ENCODE measurements around the gene STRAP.
"Not testable (repeated sequence)": the region's sequence is repeated elsewhere in the genome, so short reads cannot be mapped to it uniquely, and the experiment has no call there.

Gene STRAP

GRCh38 chr12:15874556-15875145 lies 7.5 kb upstream of the STRAP start:
- not testable (repeated sequence) for FAIRE-seq

- FAIRE-seq: no peak
These were observed 6.3 kb upstream of the STRAP start for GRCh38 chr12:15875863-15876262.

DNA sequence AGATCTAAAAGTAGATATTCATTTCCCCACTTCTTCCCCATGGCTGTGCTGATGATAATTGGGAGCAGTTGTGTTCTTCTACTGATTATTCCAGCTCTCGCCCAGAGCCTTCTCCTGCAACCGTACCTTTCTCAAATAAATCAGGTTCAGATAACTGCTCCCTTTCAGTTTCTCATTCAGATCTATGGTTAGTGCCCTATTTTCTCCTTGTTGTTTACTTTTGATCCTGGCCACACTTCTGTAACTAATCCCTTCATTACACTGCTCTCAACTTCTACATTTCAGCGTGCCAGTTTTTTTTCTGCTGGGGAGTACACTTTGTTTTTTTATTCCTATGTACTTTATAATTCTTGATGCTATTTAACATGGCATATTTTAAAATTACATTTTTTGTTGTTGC lies 2.8 kb upstream of the STRAP start:
- FAIRE-seq: no peak

GRCh38 chr12:15880721-15881120 lies 1.5 kb upstream of the STRAP start:
- FAIRE-seq: no peak

GRCh38 chr12:15883536-15883935 lies 1.3 kb downstream of the STRAP start:
- FAIRE-seq: no peak

- no peak for FAIRE-seq
These were observed 4.3 kb downstream of the STRAP start for GRCh38 chr12:15886372-15887042.

DNA sequence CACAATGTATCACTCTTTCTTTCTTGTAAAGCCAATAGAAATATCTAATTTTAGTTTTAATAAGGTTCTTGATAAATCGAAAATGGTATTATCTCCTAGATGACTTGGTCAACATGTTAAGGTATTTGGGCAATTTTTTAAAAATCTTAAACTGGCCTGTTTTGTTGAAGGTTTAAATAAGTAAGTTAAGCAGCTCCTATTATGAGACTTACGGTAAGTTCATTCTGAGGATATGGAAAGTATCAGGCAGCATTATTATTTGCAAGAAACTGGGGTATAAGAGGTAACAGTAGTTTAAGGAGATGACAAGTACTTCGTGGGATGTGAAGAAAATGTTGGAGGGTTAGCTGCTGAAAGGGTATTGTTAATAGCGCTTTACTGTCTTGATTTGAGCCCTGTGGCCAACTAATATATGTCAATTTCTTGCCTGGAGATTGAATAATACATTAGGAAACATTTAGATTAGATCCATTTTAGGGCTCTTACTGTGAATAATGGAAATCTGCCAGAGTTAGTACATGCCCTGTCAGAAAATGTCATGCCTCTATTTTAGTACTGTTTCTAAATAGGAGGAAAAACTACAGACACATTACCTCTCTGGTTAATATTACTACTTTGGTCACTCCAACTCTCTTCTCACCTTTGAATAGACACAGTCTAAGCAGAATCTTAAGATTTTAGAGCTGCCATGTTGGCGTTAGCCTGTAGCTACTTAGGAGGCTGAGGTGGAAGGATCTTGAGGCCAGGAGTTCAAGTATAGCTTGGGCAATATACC lies 5.0 kb downstream of the STRAP start:
- FAIRE-seq: no peak

DNA sequence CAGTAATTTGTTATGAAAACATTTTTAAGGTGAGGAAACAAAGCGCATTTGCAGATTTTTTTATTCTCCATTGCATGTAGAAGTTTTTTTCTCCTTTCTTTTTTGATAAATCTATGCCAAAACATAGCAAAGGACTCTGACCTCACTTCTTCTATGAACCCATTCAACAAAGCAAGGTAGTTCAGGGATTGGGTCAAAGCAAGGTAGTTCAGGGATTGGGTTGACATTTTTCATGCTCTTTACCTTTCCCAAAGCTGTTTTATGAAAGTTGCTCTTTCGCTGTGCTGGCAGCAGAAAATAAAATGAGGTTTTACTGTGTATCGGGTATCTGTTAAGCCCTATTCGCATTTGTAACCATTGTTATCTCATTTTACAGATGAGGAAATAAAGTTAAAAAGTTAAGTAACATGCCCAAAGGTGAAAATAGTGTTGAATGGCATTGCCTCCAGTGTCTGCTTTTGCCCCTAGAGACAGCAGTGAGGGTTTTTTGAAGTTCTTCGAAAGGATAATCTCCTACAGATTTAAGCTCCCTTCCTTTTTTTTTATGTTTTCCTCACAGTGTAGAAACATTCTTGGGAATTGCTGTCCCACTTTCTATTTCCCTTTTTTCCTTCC lies 10.6 kb downstream of the STRAP start:
- no peak for FAIRE-seq

GRCh38 chr12:15893260-15893659 lies 11.1 kb downstream of the STRAP start:
- peak; percentile 99 for FAIRE-seq

DNA sequence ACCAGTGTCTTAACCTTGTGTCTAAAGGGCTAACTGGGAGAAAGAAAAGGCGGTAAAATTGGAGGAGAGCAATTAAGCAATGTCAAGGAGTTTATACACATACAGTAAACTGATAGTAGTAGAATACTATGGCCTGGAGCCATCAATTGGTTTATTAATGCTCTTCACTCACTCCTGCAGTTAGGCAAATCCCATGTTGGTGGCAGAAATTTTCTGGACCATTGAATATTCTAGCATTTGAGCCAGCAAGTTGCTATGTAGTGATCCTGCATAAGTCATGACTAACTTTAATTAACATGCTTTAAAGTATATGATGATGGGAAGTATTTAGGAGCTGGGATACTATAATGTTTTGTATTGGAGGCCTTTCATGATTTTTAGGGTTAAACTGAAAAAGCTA lies 14.7 kb downstream of the STRAP start:
- no peak for FAIRE-seq

- no peak for FAIRE-seq
These were observed 15.2 kb downstream of the STRAP start for GRCh38 chr12:15897433-15897832.

DNA sequence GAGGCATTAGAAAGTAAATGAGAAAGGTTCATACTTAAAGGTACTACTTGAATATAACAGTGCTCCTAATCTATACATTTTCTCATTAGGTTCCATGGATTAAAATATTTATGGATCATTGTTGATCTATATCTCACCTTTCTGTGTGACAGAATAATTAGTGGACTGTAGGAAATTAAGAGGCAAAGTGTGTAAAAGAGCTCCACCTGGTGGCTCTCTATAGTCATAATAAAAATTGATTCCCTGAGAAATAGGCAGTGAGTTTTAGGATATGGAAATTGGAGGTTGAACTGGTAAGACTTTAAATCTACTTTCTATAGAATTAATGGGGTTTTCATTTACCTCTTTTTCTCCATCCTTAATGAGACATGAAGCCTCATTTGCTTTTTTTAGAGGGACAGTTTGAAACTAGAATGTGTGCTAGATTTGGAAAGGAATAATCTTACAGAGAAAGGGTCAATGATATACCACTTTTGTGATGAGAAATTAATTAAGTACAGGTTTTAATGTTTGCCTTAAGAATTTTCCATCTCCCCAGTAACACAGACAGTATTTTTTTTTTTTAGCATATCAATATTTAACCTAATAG lies 17.2 kb downstream of the STRAP start:
- FAIRE-seq: peak; percentile 60

DNA sequence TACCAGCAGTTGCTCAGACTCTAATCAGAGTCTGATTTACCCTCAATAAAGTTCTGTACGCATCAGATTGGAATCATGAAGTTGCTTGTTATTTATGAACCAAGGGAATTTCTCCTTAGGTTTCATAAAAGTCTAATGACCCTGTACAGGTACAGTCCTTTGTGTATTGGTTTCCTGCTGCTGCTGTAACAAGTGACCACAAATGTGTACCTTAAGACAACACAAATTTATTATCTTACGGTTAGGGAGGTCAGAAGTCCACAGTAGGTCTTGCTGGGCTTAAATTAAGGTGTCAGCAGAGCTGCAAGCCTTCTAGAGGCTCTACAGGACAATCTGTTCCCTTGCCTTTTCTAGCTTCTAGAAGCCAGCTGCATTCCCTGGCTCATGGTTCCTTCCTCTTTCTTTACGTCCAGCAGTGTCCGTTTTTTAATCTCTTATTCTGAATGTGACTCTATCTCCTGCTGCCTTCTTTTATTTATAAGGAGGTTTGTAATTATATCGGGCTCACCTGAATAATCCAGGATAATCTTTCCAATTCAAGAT lies 22.3 kb downstream of the STRAP start:
- FAIRE-seq: no peak

GRCh38 chr12:15910468-15910863 lies 28.3 kb downstream of the STRAP start:
- FAIRE-seq: no peak

GRCh38 chr12:15910864-15911721 lies 28.9 kb downstream of the STRAP start, which contains the start of gene DERA:
Gene DERA, plus strand, starts transcription at chr12:15911332. Its CDS starts 52 bp downstream, at chr12:15911384.
- FAIRE-seq: no peak

DNA sequence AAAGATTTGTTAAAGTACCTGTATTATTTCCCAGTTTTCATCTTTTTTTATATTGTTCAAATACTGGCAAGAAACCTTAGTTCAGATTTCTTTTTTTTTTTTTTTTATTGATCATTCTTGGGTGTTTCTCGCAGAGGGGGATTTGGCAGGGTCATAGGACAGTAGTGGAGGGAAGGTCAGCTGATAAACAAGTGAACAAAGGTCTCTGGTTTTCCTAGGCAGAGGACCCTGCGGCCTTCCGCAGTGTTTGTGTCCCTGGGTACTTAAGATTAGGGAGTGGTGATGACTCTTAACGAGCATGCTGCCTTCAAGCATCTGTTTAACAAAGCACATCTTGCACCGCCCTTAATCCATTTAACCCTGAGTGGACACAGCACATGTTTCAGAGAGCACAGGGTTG lies 29.7 kb downstream of the STRAP start:
- FAIRE-seq: not testable (repeated sequence)

DNA sequence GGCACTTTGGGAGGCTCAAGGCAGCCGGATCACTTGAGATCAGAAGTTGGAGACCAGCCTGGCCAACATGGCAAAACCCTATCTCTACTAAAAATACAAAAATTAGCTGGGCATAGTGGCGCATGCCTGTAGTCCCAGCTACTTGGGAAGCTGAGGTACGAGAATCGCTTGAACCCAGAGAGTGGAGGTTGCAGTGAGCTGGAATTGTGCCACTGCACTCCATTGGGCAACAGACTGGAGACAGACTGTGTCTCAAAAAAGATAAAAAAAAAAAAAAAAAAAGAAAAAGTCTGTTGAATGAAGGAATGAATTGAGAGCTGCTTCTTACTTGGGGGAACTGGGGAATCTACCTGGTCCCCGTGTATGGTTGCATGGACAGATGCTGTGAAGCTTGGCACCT lies 31.9 kb downstream of the STRAP start:
- not testable (repeated sequence) for FAIRE-seq

- no peak for FAIRE-seq
These were observed 35.9 kb downstream of the STRAP start for GRCh38 chr12:15918066-15918465.

- FAIRE-seq: no peak
These were observed 37.2 kb downstream of the STRAP start for GRCh38 chr12:15919418-15919817.

GRCh38 chr12:15924956-15925355 lies 42.8 kb downstream of the STRAP start:
- no peak for FAIRE-seq

DNA sequence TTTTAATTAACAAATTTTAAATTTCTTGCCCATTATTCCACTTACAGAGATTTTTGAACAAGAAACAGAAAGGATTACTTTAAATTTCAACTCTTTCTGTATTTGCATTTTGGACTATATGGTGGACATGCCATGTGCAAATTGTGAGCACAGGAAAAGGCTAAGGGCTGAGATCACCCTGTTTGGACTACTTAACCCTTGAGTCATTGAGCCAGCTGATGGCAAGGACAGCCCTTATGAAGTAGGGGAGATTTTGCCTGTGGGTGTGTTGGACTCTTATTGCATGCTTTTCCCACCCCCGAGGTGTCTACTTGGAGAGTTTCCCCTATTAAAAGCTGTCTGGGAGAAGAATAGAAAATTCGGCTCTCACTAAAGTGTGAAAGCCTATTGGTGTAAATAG lies 46.2 kb downstream of the STRAP start:
- FAIRE-seq: no peak
